ENCODE data around the gene ST6GALNAC3.
A peak's percentile ranks its signal among the peaks of the same experiment; 100 is the strongest.

Gene ST6GALNAC3

GRCh38 chr1:76256289-76257223 is 182.0 kb downstream of the ST6GALNAC3 start:
- peak; percentile 38 for DNase-seq

GRCh38 chr1:76257823-76258222 is 183.3 kb downstream of the ST6GALNAC3 start:
- DNase-seq = no peak

- no peak for DNase-seq
Observed at GRCh38 chr1:76259270-76259669, 184.7 kb downstream of the ST6GALNAC3 start.

- DNase-seq = no peak
Observed at GRCh38 chr1:76260279-76260678, 185.7 kb downstream of the ST6GALNAC3 start.

GRCh38 chr1:76262601-76263000 is 188.1 kb downstream of the ST6GALNAC3 start:
- no peak for DNase-seq

GRCh38 chr1:76264642-76265041 is 190.1 kb downstream of the ST6GALNAC3 start:
- DNase-seq = no peak

- peak; percentile 21 for DNase-seq
Observed at GRCh38 chr1:76266762-76267161, 192.2 kb downstream of the ST6GALNAC3 start.

GRCh38 chr1:76267631-76268030 is 193.1 kb downstream of the ST6GALNAC3 start:
- no peak for DNase-seq

- DNase-seq = peak; percentile 74
Observed at GRCh38 chr1:76268341-76268740, 193.8 kb downstream of the ST6GALNAC3 start.

- no peak for DNase-seq
Observed at GRCh38 chr1:76269155-76269554, 194.6 kb downstream of the ST6GALNAC3 start.

- DNase-seq = no peak
Observed at GRCh38 chr1:76274302-76274701, 199.8 kb downstream of the ST6GALNAC3 start.

- DNase-seq = no peak
Observed at GRCh38 chr1:76274718-76275117, 200.2 kb downstream of the ST6GALNAC3 start.

- no peak for DNase-seq
Observed at GRCh38 chr1:76278711-76279100, 204.2 kb downstream of the ST6GALNAC3 start.

GRCh38 chr1:76279101-76279748 is 204.7 kb downstream of the ST6GALNAC3 start:
- no peak for DNase-seq

GRCh38 chr1:76281306-76281705 is 206.8 kb downstream of the ST6GALNAC3 start:
- DNase-seq = peak; percentile 57

- DNase-seq = no peak
Observed at GRCh38 chr1:76284842-76285241, 210.3 kb downstream of the ST6GALNAC3 start.

GRCh38 chr1:76285578-76286135 is 211.1 kb downstream of the ST6GALNAC3 start:
- DNase-seq = no peak

GRCh38 chr1:76287917-76288316 is 213.4 kb downstream of the ST6GALNAC3 start:
- DNase-seq = no peak

GRCh38 chr1:76288758-76289483 is 214.4 kb downstream of the ST6GALNAC3 start:
- DNase-seq = no peak

GRCh38 chr1:76289692-76290091 is 215.1 kb downstream of the ST6GALNAC3 start:
- DNase-seq = no peak

GRCh38 chr1:76290271-76290670 is 215.7 kb downstream of the ST6GALNAC3 start:
- DNase-seq = no peak

GRCh38 chr1:76291191-76291590 is 216.6 kb downstream of the ST6GALNAC3 start:
- no peak for DNase-seq

- no peak for DNase-seq
Observed at GRCh38 chr1:76291737-76292136, 217.2 kb downstream of the ST6GALNAC3 start.
